Measurements from ENCODE around the gene LAPTM4A. TPM values are rescaled to one million over a fixed set of nuclear protein-coding genes. Genes with fewer than 3 reads are reported as not detected.

Gene LAPTM4A
- total RNA-seq, 1 donor from 2014 or later: 74.4 TPM

DNA sequence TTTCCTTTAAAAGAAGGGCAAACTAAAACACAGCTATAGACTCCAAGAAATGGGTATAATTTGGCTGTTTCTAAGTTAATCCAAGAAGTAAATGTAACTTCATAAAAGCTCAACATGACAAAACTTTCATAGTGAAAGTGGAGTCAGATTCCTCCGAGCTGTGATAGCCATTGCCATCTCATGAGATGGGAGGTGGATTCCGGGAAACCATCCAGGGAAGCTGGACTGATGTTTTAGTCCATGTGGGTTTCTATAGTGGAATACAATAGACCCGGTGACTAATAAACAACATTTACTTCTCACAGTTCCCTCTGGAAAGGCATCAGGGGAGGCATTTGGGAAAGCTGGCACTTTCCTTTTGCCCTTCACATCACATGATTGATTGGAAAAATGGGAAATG lies 10.0 kb upstream of the LAPTM4A start:
- DNase-seq (ENCODE audit: low read depth, low spot score): no peak
- Mint-ChIP-seq H3K4me3 (no peak overlapping the region), H3K36me3 (ENCODE audit: low read depth) (no peaks in the 10 kb centered on the region), H3K27me3 (ENCODE audit: low read depth) (peaks cover 22% of the 10 kb centered on the region), H3K9me3 (no peaks in the 10 kb centered on the region), H3K27ac (ENCODE audit: unreplicated experiment) (no peak overlapping the region), H3K4me1 (no peaks in the 10 kb centered on the region)
- TF ChIP-seq, protein P1, sequence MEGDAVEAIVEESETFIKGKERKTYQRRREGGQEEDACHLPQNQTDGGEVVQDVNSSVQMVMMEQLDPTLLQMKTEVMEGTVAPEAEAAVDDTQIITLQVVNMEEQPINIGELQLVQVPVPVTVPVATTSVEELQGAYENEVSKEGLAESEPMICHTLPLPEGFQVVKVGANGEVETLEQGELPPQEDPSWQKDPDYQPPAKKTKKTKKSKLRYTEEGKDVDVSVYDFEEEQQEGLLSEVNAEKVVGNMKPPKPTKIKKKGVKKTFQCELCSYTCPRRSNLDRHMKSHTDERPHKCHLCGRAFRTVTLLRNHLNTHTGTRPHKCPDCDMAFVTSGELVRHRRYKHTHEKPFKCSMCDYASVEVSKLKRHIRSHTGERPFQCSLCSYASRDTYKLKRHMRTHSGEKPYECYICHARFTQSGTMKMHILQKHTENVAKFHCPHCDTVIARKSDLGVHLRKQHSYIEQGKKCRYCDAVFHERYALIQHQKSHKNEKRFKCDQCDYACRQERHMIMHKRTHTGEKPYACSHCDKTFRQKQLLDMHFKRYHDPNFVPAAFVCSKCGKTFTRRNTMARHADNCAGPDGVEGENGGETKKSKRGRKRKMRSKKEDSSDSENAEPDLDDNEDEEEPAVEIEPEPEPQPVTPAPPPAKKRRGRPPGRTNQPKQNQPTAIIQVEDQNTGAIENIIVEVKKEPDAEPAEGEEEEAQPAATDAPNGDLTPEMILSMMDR (conservative IDR thresholded peaks at IDR 0.05): no peak

DNA sequence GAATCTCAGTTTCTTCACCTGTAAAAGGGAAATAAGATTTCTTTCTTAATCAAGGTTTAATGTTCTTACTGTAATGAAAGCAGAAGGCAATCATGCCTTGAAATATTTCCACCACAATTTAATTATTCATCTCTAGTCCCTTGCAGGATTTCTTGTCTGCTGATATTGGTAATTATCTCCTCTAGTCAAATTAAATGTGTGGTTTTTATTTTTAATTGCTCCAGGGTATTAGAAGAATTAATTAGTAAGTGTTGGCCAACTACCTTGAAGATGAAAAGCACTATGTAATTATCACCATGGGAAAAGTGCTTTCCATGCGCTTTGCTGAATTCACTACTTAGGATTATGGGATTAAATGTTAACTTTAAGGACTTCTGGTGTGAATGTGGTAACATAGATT lies 8.7 kb upstream of the LAPTM4A start:
- no peaks in the 10 kb centered on the region for H3K36me3 Mint-ChIP-seq (ENCODE audit: low read depth)
- peaks cover 27% of the 10 kb centered on the region for H3K27me3 Mint-ChIP-seq (ENCODE audit: low read depth)
- H3K4me1 Mint-ChIP-seq: no peaks in the 10 kb centered on the region
- TF ChIP-seq, protein P1 (conservative IDR thresholded peaks at IDR 0.05): no peak
- H3K9me3 Mint-ChIP-seq: no peaks in the 10 kb centered on the region
- H3K4me3 Mint-ChIP-seq: no peak overlapping the region
- H3K27ac Mint-ChIP-seq (ENCODE audit: unreplicated experiment): no peak overlapping the region
- no peak for DNase-seq (ENCODE audit: low read depth, low spot score)

DNA sequence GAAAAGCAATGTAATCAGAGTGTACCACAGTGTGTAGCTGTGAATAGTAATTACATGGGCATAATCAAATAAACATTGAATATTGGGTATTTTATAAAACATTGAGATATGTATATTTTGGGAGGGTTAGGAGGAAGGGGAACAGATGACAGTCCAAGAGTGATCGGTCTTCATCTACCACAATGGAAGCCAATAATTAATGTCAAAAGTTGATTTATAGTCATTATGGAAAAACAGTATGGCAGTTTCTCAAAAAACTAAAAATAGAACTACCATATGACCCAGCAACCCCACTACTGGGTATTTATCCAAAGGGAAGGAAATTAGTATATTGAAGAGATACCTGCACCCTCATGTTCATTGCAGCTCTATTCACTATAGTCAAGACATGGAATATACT lies 5.8 kb upstream of the LAPTM4A start:
- H3K4me3 Mint-ChIP-seq: no peak overlapping the region
- no peaks in the 10 kb centered on the region for H3K4me1 Mint-ChIP-seq
- H3K27ac Mint-ChIP-seq (ENCODE audit: unreplicated experiment): no peak overlapping the region
- no peak for DNase-seq (ENCODE audit: low read depth, low spot score)
- TF ChIP-seq, protein P1 (conservative IDR thresholded peaks at IDR 0.05): no peak
- H3K36me3 Mint-ChIP-seq (ENCODE audit: low read depth): no peaks in the 10 kb centered on the region
- peaks cover 27% of the 10 kb centered on the region for H3K27me3 Mint-ChIP-seq (ENCODE audit: low read depth)
- no peaks in the 10 kb centered on the region for H3K9me3 Mint-ChIP-seq

DNA sequence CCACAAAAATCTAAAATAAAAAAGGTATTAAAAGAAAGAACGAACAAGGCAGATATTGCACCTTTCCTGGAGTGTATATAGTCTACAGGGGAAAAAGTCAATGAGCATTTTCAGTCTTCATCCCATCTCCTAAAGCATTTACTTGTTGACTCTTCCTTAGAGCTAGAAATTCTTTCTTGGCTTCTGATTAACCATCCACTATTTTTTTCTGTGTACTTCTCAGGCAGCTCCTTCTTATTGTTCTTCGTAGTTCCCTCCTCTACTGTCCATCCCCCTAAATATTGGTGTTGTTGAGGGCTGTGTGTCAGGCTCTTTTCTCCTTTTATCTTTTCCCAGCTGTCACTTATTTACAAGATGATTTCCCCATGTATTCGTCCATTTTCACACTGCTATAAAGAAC lies 3.5 kb upstream of the LAPTM4A start:
- H3K36me3 Mint-ChIP-seq (ENCODE audit: low read depth): no peaks in the 10 kb centered on the region
- peaks cover 18% of the 10 kb centered on the region for H3K27me3 Mint-ChIP-seq (ENCODE audit: low read depth)
- TF ChIP-seq, protein P1 (conservative IDR thresholded peaks at IDR 0.05): no peak
- H3K9me3 Mint-ChIP-seq: no peaks in the 10 kb centered on the region
- peaks cover 5% of the 10 kb centered on the region for H3K4me1 Mint-ChIP-seq
- peak overlapping the region; percentile 34 for H3K4me3 Mint-ChIP-seq
- no peak for DNase-seq (ENCODE audit: low read depth, low spot score)
- no peak overlapping the region for H3K27ac Mint-ChIP-seq (ENCODE audit: unreplicated experiment)

DNA sequence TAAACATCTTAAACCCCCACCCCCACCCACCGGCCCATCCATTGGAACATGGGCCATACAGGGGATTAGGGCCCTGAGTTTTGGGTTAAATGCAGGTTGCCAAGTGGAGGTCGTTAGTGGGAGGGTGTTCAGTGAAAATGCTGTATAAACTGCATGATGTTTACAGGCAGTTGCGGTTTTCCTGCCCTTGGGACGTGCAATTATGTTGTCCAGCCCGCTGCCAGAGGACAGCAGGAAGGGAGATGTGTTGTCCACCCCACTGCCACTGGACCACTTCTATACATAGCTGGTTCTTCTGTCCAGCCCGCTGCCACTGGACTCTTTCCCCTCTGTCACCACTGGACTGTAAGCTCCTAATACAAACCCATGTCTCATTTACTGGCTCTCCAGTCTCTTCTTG lies 2.7 kb upstream of the LAPTM4A start:
- TF ChIP-seq, protein P1 (conservative IDR thresholded peaks at IDR 0.05): no peak
- Mint-ChIP-seq H3K4me3 (peak overlapping the region; percentile 21), H3K9me3 (no peaks in the 10 kb centered on the region), H3K27me3 (ENCODE audit: low read depth) (peaks cover 18% of the 10 kb centered on the region), H3K36me3 (ENCODE audit: low read depth) (no peaks in the 10 kb centered on the region), H3K4me1 (peaks cover 14% of the 10 kb centered on the region), H3K27ac (ENCODE audit: unreplicated experiment) (no peak overlapping the region)
- no peak for DNase-seq (ENCODE audit: low read depth, low spot score)

DNA sequence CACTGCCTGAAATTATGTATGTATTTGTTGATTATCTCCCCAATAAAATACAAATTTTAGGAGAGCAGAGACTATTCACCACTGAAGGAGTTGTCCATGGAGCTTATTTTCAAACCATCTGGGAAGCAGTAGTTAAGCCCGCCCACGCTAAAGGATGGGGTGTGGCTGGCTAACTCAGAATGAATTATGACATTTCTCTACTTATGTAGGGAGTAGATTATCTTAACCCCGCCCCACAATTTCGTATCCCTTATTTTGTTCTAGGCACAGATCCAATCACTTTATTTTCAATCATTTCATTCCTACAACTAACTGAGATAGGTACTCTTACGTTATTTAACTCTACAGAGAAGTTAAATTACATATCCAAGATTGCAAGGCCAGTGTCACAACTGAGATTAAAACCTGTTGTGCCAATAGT lies 1.4 kb upstream of the LAPTM4A start:
- no peak overlapping the region for H3K4me3 Mint-ChIP-seq
- peaks cover 17% of the 10 kb centered on the region for H3K27me3 Mint-ChIP-seq (ENCODE audit: low read depth)
- no peaks in the 10 kb centered on the region for H3K9me3 Mint-ChIP-seq
- no peak for DNase-seq (ENCODE audit: low read depth, low spot score)
- TF ChIP-seq, protein P1 (conservative IDR thresholded peaks at IDR 0.05): no peak
- H3K36me3 Mint-ChIP-seq (ENCODE audit: low read depth): no peaks in the 10 kb centered on the region
- peaks cover 24% of the 10 kb centered on the region for H3K4me1 Mint-ChIP-seq
- H3K27ac Mint-ChIP-seq (ENCODE audit: unreplicated experiment): no peak overlapping the region

Measured in neural crest cell (in vitro differentiated cells).